HCT116 (cell line): ENCODE data around the gene WWTR1.

Source experiments
- POLR2A ChIP-seq: IDR thresholded peaks from 2 replicates; pipeline ENCODE4 v1.7.0; 2011; ENCODE audit warnings: borderline replicate concordance; ENCODE audit not compliant: insufficient read depth, insufficient read length; ENCODE audit errors: extremely low read depth
- POLR2AphosphoS5 ChIP-seq: IDR thresholded peaks from 2 replicates; pipeline ENCODE4 v1.6.1; 2011; ENCODE audit warnings: mild to moderate bottlenecking, low read depth, low read length, moderate library complexity
- ZFX ChIP-seq: fragments of 450-650 bp; IDR thresholded peaks from 2 replicates; pipeline ENCODE4 v1.6.1; 2017

DNA sequence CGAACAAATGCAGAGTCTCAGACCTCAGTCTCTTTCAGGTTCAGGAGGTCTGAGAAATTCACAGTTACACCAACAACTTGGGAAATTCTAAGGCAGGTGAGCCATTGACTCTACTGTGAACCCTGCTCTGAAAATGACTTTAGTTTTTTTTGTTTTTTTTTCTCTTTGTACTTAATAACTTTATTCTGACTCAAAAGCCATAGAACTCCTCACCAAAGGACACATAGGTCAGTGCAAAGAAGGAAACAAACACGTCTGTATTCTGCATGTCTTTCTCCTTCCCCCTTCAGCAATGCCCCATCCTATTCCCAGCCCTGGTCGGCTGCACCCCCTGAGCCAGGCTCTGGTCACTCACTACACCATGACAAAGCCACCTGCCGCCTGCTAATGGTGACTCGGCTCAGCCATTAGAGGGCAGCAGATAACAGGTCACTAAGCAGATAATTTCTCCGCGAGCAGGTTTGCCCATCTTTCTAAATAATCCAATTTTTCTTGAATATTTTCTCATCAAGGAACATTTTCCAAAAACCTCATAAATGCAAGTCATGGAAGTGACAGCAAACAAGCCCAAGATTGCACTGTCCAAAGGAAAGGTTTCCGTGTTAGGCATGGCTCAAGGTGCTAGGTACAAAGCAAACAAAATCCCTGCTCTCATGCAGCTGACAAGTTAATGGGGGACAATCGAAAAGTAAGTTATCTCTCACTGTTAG lies 145.6 kb downstream of the WWTR1 start:
- no peak for TF ChIP-seq POLR2A
- TF ChIP-seq POLR2AphosphoS5, result no peak
- TF ChIP-seq ZFX, result no peak
